Esophagus muscularis mucosa (tissue), 4 donors: ENCODE data around the gene PFKL. TPM values are rescaled to one million over a fixed set of nuclear protein-coding genes. Genes with fewer than 3 reads are reported as not detected.

Source experiments
- DNase-seq: peaks from one replicate; pipeline ENCODE4 v3.0.0-alpha.2; 2017; ENCODE audit errors: extremely low spot score
- H3K27ac ChIP-seq, 4 donors: fragments of 200-600 bp; sonication (generic); replicated peaks in 1 of 4; 1 replicate in 3 of 4; 2 replicates in 1 of 4; pipeline ENCODE4 v1.5.1; 2016 to 2019; ENCODE audit warnings: mild to moderate bottlenecking in 1 of 4
- H3K27me3 ChIP-seq, 4 donors: fragments of 200-600 bp; sonication (generic); one replicate each; pipeline versions ENCODE4 v1.5.1 to v1.6.0; 2016 to 2019
- H3K36me3 ChIP-seq, 4 donors: fragments of 200-600 bp; sonication (generic); one replicate each; pipeline ENCODE4 v1.5.1; 2016 to 2019
- H3K4me1 ChIP-seq, 4 donors: fragments of 200-600 bp; sonication (generic); one replicate each; pipeline ENCODE4 v1.5.1; 2016 to 2019
- H3K4me3 ChIP-seq, 4 donors: fragments of 200-600 bp; sonication (generic); 1 replicate in 2 of 4; 2 replicates in 2 of 4; pipeline ENCODE4 v1.5.1; 2016 to 2019; ENCODE audit warnings: mild to moderate bottlenecking in 4 of 4, moderate library complexity in 1 of 4
- H3K9me3 ChIP-seq, 4 donors: fragments of 200-600 bp; sonication (generic); 1 replicate in 3 of 4; 2 replicates in 1 of 4; pipeline ENCODE4 v1.5.1; 2016 to 2019
- CTCF ChIP-seq, 3 experiments: fragments of 200-600 bp in 2 of 3; fragments of 450-650 bp in 1 of 3; sonication (generic) in 2 of 3; IDR thresholded peaks; one replicate each; pipeline ENCODE4 v1.5.1; 2017 to 2019; ENCODE audit warnings: antibody characterized with exemption in 3 of 3, mild to moderate bottlenecking in 2 of 3, moderate library complexity in 1 of 3
- EP300 ChIP-seq: sonication (generic); formaldehyde crosslinking; IDR thresholded peaks from one replicate; pipeline ENCODE4 v1.6.1; 2017; ENCODE audit warnings: antibody characterized with exemption
- POLR2A ChIP-seq: fragments of 450-650 bp; IDR thresholded peaks from one replicate; pipeline ENCODE4 v1.6.1; 2017; ENCODE audit warnings: antibody characterized with exemption, moderate library complexity, mild to moderate bottlenecking, low read depth
- POLR2AphosphoS5 ChIP-seq, 2 donors: sonication (generic); formaldehyde crosslinking; IDR thresholded peaks; one replicate each; pipeline ENCODE4 v1.6.1; 2017; ENCODE audit warnings: antibody characterized with exemption in 2 of 2
- WGBS: methylation state at CpG from one replicate; pipeline ENCODE4 v1.1.5; 2018; 5-methylcytosine and 5-hydroxymethylcytosine counted together
- intact Hi-C: fragments of 100-400 bp; cut with DNase I; formaldehyde crosslinking; loops from one replicate; pipeline ENCODE4 v1.15.1; 2023
- total RNA-seq, 4 donors: library from RNA; depleted of rRNA; stranded (reverse); fragments of >200 nt; gene quantifications; one replicate each; pipeline versions ENCODE4 v1.1.0 to v1.2.1, GENCODE V29; 2016

The PFKL gene
- total RNA-seq: 100 to 1,000 TPM in 1 of 4 donors, 10 to 100 TPM in 3; 61.5 to 109 (median 83.4) TPM

- H3K27ac ChIP-seq: peak within 1 kb of the TSS; percentile 89 to 93 (median 93)
- intact Hi-C loops: loop anchor here (2.0 to 5.0 kb wide), 2 partner anchors 37 to 287 kb away; partner anchors contain the start of gene TRAPPC10
- no peaks in the 10 kb centered on the region for H3K9me3 ChIP-seq
- no peak for DNase-seq
- no peaks in the 10 kb centered on the region for H3K36me3 ChIP-seq
- TF ChIP-seq EP300 (no peak), POLR2A (no peak), POLR2AphosphoS5 (IDR thresholded peaks at IDR 0.05) (peak; percentile 12 to 62), CTCF (IDR thresholded peaks at IDR 0.05) (no peak)
- peaks cover 0 to 25% (median 0%) of the 10 kb centered on the region in 4 donors for H3K27me3 ChIP-seq
- peak within 1 kb of the TSS; percentile 93 to 98 (median 96) for H3K4me3 ChIP-seq
- peaks cover 59 to 81% (median 70%) of the 10 kb centered on the region in 4 donors for H3K4me1 ChIP-seq
- 2% methylated on average over 9 of the region's 94 CpGs for WGBS
Measured at GRCh38 chr21:44299458-44300261, at the start of gene PFKL. TSS of gene PFKL (plus strand) at chr21:44300053. CDS start at chr21:44300106, 53 bp downstream.

- 69% methylated on average over 27 of the region's 29 CpGs for WGBS
- H3K9me3 ChIP-seq: peaks cover 0 to under 1% (median 0%) of the 10 kb centered on the region in 4 donors
- DNase-seq: no peak
- H3K27ac ChIP-seq: no peak overlapping the region
- no peak overlapping the region for H3K4me3 ChIP-seq
- TF ChIP-seq EP300 (no peak), POLR2AphosphoS5 (IDR thresholded peaks at IDR 0.05) (no peak), POLR2A (no peak), CTCF (IDR thresholded peaks at IDR 0.05) (no peak)
- no peaks in the 10 kb centered on the region for H3K4me1 ChIP-seq
- no peaks in the 10 kb centered on the region for H3K36me3 ChIP-seq
- peaks cover 0 to 31% (median 0%) of the 10 kb centered on the region in 4 donors for H3K27me3 ChIP-seq
- intact Hi-C loops: no loop called here
Measured at GRCh38 chr21:44253832-44254710, 45.8 kb upstream of the PFKL start.

GRCh38 chr21:44255511-44255981 lies 44.3 kb upstream of the PFKL start:
- WGBS: 83% methylated on average over 3 of the region's 11 CpGs
- H3K27ac ChIP-seq: no peak overlapping the region

More at GRCh38 chr21:44255511-44255981, 44.3 kb upstream of the PFKL start:
- H3K4me1 ChIP-seq: no peaks in the 10 kb centered on the region
- H3K9me3 ChIP-seq: peaks cover 0 to 9% (median 5%) of the 10 kb centered on the region in 4 donors
- no peak for DNase-seq
- H3K27me3 ChIP-seq: peaks cover 0 to 31% (median 0%) of the 10 kb centered on the region in 4 donors
- H3K4me3 ChIP-seq: no peak overlapping the region
- TF ChIP-seq EP300: no peak
- no peak for TF ChIP-seq CTCF (IDR thresholded peaks at IDR 0.05)
- no peak for TF ChIP-seq POLR2AphosphoS5 (IDR thresholded peaks at IDR 0.05)
- TF ChIP-seq POLR2A: no peak
- no peaks in the 10 kb centered on the region for H3K36me3 ChIP-seq
- intact Hi-C loops: no loop called here
